ENCODE data around the gene TMEM44.
A peak's percentile ranks its signal among the peaks of the same experiment; 100 is the strongest.

The TMEM44 gene, protein sequence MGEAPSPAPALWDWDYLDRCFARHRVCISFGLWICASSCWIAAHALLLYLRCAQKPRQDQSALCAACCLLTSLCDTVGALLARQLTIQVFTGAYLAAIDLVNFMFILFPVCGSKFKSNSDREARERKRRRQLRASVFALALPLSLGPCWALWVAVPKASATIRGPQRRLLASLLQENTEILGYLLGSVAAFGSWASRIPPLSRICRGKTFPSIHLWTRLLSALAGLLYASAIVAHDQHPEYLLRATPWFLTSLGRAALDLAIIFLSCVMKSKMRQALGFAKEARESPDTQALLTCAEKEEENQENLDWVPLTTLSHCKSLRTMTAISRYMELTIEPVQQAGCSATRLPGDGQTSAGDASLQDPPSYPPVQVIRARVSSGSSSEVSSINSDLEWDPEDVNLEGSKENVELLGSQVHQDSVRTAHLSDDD

DNA sequence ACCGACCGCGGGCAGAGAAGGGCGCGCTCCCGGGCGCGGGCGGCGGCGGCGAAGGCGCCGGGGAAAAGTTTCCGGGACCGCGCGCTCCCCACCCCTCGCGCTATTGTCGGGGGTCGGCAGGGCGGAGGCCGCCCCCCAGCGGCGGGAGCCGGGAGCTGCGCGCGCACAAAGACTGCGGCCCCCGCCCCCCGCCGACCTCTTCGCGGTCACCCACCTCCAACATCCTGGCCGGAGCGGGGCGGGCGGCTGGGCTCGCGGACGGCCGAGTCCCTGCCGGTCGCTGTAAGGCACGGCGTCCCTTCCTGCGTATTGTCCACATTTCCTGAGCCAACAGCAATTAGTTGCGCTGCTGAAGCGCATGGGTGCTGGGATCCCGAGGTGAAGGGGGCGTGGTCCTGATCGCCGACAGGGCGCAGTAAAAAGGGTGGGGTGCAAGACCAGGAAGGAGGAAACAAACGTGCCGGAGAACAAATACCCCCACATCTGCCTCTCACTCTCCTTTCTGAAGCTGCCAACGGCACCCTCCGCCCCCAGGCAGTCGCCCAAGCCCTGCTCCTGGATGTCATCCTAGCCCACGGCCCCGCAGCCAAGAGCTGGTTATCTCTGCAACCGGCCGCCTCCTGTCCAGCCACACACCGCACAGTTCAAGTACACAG is at the start of gene TMEM44:
TSS of gene TMEM44 (minus strand) at position 71 of the 656 bp plus-strand sequence. CDS start 204 bp downstream, outside the sequence.
- TF ChIP-seq ISL1 (CRISPR knock-in tag; IDR thresholded peaks at IDR 0.05) (no peak), BACH2 (CRISPR knock-in tag; IDR thresholded peaks at IDR 0.05; ENCODE audit: borderline replicate concordance) (no peak), PPARA (CRISPR knock-in tag; IDR thresholded peaks at IDR 0.05; ENCODE audit: borderline replicate concordance) (no peak), ZNF70 (CRISPR knock-in tag; IDR thresholded peaks at IDR 0.05) (peak; percentile 53; the same call in 1 of the 2 replicates), RARB (CRISPR knock-in tag; IDR thresholded peaks at IDR 0.05) (no peak), ZNF8 (CRISPR knock-in tag; IDR thresholded peaks at IDR 0.05) (no peak), ZC3H10 (CRISPR knock-in tag; IDR thresholded peaks at IDR 0.05) (no peak), ZFP3 (CRISPR knock-in tag; IDR thresholded peaks at IDR 0.05) (no peak)
- TF ChIP-seq, protein P1, sequence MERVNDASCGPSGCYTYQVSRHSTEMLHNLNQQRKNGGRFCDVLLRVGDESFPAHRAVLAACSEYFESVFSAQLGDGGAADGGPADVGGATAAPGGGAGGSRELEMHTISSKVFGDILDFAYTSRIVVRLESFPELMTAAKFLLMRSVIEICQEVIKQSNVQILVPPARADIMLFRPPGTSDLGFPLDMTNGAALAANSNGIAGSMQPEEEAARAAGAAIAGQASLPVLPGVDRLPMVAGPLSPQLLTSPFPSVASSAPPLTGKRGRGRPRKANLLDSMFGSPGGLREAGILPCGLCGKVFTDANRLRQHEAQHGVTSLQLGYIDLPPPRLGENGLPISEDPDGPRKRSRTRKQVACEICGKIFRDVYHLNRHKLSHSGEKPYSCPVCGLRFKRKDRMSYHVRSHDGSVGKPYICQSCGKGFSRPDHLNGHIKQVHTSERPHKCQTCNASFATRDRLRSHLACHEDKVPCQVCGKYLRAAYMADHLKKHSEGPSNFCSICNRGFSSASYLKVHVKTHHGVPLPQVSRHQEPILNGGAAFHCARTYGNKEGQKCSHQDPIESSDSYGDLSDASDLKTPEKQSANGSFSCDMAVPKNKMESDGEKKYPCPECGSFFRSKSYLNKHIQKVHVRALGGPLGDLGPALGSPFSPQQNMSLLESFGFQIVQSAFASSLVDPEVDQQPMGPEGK (CRISPR knock-in tag; IDR thresholded peaks at IDR 0.05; ENCODE audit: borderline replicate concordance): peak; percentile 70; the same call in 1 of the 2 replicates
- TF ChIP-seq, protein P2, sequence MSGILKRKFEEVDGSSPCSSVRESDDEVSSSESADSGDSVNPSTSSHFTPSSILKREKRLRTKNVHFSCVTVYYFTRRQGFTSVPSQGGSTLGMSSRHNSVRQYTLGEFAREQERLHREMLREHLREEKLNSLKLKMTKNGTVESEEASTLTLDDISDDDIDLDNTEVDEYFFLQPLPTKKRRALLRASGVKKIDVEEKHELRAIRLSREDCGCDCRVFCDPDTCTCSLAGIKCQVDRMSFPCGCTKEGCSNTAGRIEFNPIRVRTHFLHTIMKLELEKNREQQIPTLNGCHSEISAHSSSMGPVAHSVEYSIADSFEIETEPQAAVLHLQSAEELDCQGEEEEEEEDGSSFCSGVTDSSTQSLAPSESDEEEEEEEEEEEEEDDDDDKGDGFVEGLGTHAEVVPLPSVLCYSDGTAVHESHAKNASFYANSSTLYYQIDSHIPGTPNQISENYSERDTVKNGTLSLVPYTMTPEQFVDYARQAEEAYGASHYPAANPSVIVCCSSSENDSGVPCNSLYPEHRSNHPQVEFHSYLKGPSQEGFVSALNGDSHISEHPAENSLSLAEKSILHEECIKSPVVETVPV (CRISPR knock-in tag; IDR thresholded peaks at IDR 0.05): no peak
- TF ChIP-seq, protein P3, sequence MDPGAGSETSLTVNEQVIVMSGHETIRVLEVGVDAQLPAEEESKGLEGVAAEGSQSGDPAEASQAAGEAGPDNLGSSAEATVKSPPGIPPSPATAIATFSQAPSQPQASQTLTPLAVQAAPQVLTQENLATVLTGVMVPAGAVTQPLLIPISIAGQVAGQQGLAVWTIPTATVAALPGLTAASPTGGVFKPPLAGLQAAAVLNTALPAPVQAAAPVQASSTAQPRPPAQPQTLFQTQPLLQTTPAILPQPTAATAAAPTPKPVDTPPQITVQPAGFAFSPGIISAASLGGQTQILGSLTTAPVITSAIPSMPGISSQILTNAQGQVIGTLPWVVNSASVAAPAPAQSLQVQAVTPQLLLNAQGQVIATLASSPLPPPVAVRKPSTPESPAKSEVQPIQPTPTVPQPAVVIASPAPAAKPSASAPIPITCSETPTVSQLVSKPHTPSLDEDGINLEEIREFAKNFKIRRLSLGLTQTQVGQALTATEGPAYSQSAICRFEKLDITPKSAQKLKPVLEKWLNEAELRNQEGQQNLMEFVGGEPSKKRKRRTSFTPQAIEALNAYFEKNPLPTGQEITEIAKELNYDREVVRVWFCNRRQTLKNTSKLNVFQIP (CRISPR knock-in tag; IDR thresholded peaks at IDR 0.05; ENCODE audit: borderline replicate concordance, low read depth): no peak
- TF ChIP-seq, protein P4, sequence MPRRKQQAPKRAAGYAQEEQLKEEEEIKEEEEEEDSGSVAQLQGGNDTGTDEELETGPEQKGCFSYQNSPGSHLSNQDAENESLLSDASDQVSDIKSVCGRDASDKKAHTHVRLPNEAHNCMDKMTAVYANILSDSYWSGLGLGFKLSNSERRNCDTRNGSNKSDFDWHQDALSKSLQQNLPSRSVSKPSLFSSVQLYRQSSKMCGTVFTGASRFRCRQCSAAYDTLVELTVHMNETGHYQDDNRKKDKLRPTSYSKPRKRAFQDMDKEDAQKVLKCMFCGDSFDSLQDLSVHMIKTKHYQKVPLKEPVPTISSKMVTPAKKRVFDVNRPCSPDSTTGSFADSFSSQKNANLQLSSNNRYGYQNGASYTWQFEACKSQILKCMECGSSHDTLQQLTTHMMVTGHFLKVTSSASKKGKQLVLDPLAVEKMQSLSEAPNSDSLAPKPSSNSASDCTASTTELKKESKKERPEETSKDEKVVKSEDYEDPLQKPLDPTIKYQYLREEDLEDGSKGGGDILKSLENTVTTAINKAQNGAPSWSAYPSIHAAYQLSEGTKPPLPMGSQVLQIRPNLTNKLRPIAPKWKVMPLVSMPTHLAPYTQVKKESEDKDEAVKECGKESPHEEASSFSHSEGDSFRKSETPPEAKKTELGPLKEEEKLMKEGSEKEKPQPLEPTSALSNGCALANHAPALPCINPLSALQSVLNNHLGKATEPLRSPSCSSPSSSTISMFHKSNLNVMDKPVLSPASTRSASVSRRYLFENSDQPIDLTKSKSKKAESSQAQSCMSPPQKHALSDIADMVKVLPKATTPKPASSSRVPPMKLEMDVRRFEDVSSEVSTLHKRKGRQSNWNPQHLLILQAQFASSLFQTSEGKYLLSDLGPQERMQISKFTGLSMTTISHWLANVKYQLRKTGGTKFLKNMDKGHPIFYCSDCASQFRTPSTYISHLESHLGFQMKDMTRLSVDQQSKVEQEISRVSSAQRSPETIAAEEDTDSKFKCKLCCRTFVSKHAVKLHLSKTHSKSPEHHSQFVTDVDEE (CRISPR knock-in tag; IDR thresholded peaks at IDR 0.05): peak; percentile 30; the same call in 1 of the 2 replicates
- ATAC-seq: peak; percentile 89

DNA sequence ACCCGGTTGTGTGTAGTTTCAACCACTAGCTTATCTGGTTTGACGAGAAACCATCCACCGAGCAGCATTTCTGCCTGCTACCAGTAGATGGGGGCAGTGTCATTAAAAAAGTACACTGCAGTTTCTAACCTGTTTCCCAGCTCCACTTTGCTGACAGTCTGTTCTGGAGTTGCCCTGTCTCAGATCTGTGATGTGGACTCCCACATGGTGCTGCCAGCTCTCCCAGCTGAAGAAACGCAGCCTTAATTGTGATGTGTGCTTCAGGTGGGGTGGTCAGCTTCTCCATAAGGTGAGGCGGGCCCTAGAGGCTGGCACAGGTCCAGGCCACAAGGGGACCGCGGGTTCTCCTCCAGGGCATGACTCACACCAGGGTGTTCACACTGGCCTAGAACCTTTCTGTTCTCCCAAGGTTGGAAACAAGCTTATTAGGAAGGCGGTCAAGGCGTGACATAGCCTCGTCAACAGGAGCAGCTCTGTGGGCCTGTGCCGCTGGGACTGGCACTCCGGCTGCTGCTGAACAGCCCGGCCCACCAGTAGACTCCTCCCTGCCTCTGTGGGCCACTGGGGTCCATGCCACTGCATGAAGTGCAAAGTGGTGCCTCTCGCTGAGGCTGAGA is 49.6 kb upstream of the TMEM44 start:
- peak; percentile 75 for ATAC-seq
- TF ChIP-seq PPARA (CRISPR knock-in tag; IDR thresholded peaks at IDR 0.05; ENCODE audit: borderline replicate concordance) (no peak), TCF4 (CRISPR knock-in tag; IDR thresholded peaks at IDR 0.05; ENCODE audit: borderline replicate concordance) (no peak), BACH2 (CRISPR knock-in tag; IDR thresholded peaks at IDR 0.05; ENCODE audit: borderline replicate concordance) (no peak), ZFP30 (CRISPR knock-in tag; IDR thresholded peaks at IDR 0.05) (no peak), OSR1 (CRISPR knock-in tag; IDR thresholded peaks at IDR 0.05) (no peak), ZFP3 (CRISPR knock-in tag; IDR thresholded peaks at IDR 0.05) (no peak), ZNF8 (CRISPR knock-in tag; IDR thresholded peaks at IDR 0.05) (no peak), ESRRG (CRISPR knock-in tag; IDR thresholded peaks at IDR 0.05) (no peak), ARNTL (CRISPR knock-in tag; IDR thresholded peaks at IDR 0.05; ENCODE audit: borderline replicate concordance, low read depth) (no peak), CSDC2 (CRISPR knock-in tag; IDR thresholded peaks at IDR 0.05) (no peak), TOX (CRISPR knock-in tag; IDR thresholded peaks at IDR 0.05; ENCODE audit: borderline replicate concordance) (no peak), GLIS3 (CRISPR knock-in tag; IDR thresholded peaks at IDR 0.05) (no peak), ZNF70 (CRISPR knock-in tag; IDR thresholded peaks at IDR 0.05) (no peak), ZNF565 (CRISPR knock-in tag; conservative IDR thresholded peaks at IDR 0.05; ENCODE audit: low read depth) (no peak), SNAI2 (CRISPR knock-in tag; IDR thresholded peaks at IDR 0.05) (no peak)
- TF ChIP-seq, protein P5, sequence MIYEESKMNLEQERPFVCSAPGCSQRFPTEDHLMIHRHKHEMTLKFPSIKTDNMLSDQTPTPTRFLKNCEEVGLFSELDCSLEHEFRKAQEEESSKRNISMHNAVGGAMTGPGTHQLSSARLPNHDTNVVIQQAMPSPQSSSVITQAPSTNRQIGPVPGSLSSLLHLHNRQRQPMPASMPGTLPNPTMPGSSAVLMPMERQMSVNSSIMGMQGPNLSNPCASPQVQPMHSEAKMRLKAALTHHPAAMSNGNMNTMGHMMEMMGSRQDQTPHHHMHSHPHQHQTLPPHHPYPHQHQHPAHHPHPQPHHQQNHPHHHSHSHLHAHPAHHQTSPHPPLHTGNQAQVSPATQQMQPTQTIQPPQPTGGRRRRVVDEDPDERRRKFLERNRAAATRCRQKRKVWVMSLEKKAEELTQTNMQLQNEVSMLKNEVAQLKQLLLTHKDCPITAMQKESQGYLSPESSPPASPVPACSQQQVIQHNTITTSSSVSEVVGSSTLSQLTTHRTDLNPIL (CRISPR knock-in tag; IDR thresholded peaks at IDR 0.05; ENCODE audit: low read depth): no peak
- TF ChIP-seq, protein P4 (CRISPR knock-in tag; IDR thresholded peaks at IDR 0.05): no peak
- TF ChIP-seq, protein P1 (CRISPR knock-in tag; IDR thresholded peaks at IDR 0.05; ENCODE audit: borderline replicate concordance): no peak

All from SK-N-SH treated with all-trans-retinoic acid at 6 μM for 48 hours (cell line).